BE2C (cell line): ENCODE data around the gene SMCO2.

Source experiments
- DNase-seq: peaks from one replicate; pipeline ENCODE4 v3.0.0-alpha.2; 2020
- H3K27me3 ChIP-seq: fragments of 250-450 bp; sonication (Bioruptor Pico); 2 replicates; pipeline ENCODE4 v1.5.1; 2020; ENCODE audit warnings: mild to moderate bottlenecking
- H3K36me3 ChIP-seq: fragments of 250-450 bp; sonication (Bioruptor Pico); 2 replicates; pipeline ENCODE4 v1.5.1; 2020; ENCODE audit warnings: mild to moderate bottlenecking
- H3K4me1 ChIP-seq: fragments of 250-450 bp; sonication (Bioruptor Pico); 2 replicates; pipeline ENCODE4 v1.5.1; 2020
- H3K4me3 ChIP-seq: 2 replicates; pipeline ENCODE4 v1.5.1; 2011; ENCODE audit warnings: low read depth, low read length
- H3K9me3 ChIP-seq: fragments of 250-450 bp; sonication (Bioruptor Pico); 2 replicates; pipeline ENCODE4 v1.5.1; 2020
- TF ChIP-seq, protein P1 (sequence below): IDR thresholded peaks from 2 replicates; pipeline ENCODE4 v1.5.1; 2012; ENCODE audit warnings: mild to moderate bottlenecking, low read depth, low read length

The SMCO2 gene

GRCh38 chr12:27550653-27550975, 104.1 kb downstream of the SMCO2 start:
- TF ChIP-seq, protein P1, sequence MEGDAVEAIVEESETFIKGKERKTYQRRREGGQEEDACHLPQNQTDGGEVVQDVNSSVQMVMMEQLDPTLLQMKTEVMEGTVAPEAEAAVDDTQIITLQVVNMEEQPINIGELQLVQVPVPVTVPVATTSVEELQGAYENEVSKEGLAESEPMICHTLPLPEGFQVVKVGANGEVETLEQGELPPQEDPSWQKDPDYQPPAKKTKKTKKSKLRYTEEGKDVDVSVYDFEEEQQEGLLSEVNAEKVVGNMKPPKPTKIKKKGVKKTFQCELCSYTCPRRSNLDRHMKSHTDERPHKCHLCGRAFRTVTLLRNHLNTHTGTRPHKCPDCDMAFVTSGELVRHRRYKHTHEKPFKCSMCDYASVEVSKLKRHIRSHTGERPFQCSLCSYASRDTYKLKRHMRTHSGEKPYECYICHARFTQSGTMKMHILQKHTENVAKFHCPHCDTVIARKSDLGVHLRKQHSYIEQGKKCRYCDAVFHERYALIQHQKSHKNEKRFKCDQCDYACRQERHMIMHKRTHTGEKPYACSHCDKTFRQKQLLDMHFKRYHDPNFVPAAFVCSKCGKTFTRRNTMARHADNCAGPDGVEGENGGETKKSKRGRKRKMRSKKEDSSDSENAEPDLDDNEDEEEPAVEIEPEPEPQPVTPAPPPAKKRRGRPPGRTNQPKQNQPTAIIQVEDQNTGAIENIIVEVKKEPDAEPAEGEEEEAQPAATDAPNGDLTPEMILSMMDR, result no peak
- Histone ChIP-seq H3K4me3 (no peak overlapping the region), H3K36me3 (no peaks in the 10 kb centered on the region), H3K27me3 (no peaks in the 10 kb centered on the region), H3K4me1 (peaks cover 13% of the 10 kb centered on the region), H3K9me3 (no peaks in the 10 kb centered on the region)
- no peak for DNase-seq

GRCh38 chr12:27551172-27551840, 104.8 kb downstream of the SMCO2 start:
- TF ChIP-seq, protein P1, result no peak
- no peaks in the 10 kb centered on the region for H3K36me3 ChIP-seq
- no peaks in the 10 kb centered on the region for H3K27me3 ChIP-seq
- H3K4me3 ChIP-seq, result no peak overlapping the region
- peaks cover 13% of the 10 kb centered on the region for H3K4me1 ChIP-seq
- no peak for DNase-seq
- H3K9me3 ChIP-seq, result no peaks in the 10 kb centered on the region
